ENCODE measurements around the gene AOPEP. TPM values are rescaled to one million over a fixed set of nuclear protein-coding genes. Genes with fewer than 3 reads are reported as not detected.
A peak's percentile ranks its signal among the peaks of the same experiment; 100 is the strongest.

The AOPEP gene
- total and polyA plus RNA-seq, 4 donors: 210 to 311 (median 285) TPM

DNA sequence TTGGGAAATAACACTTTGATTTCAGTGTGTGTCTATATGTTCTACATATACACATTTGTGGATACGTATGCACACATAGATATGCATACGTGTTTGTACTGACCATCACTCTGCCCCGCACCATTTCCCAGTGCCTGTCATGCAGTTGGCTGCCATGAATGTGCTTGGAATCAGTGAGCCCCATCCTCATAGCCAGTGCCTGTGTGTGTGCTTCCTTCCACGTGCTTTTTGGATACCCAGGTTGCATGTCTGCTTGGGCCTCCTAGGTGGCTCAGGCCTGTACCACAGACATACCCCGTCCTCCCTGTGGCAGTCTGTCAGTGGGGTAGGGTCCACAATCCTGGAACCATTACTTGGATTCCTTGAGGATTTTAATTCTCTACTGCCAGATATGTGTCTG lies 347.4 kb downstream of the AOPEP start:
- H3K27ac ChIP-seq (ENCODE audit: low read depth in 1 of 2, low read length in 2 of 2): peak overlapping the region; percentile 52 to 92
- intact Hi-C loops (cut with DNase I): loop anchor here in 1 of 2 donors (5.0 kb wide), 1 partner anchor 53 kb away; no protein-coding TSS in a partner anchor
- no peak overlapping the region for H3K4me3 ChIP-seq (ENCODE audit: low read length in 2 of 2)
- no peaks in the 10 kb centered on the region for H3K9me3 ChIP-seq (ENCODE audit: control insufficient read depth, low read length)
- peaks cover 0 to 2% of the 10 kb centered on the region in 2 donors for H3K36me3 ChIP-seq (ENCODE audit: control insufficient read depth in 1 of 2, insufficient read depth in 2 of 2, low read length in 1 of 2)
- 34 to 40% methylated on average over 5 of the region's 5 CpGs for WGBS, 2 donors
- H3K27me3 ChIP-seq (ENCODE audit: control insufficient read depth in 1 of 2, insufficient read depth in 2 of 2, low read length in 1 of 2): no peaks in the 10 kb centered on the region
- peak in 1 of 2 donors; percentile 41 for DNase-seq
- peaks cover 7 to 8% of the 10 kb centered on the region in 2 donors for H3K4me1 ChIP-seq (ENCODE audit: control insufficient read depth in 1 of 2, insufficient read depth in 2 of 2, low read length in 2 of 2)
- ATAC-seq (ENCODE audit: low FRiP score): no peak

GRCh38 chr9:95074632-95075031 lies 348.1 kb downstream of the AOPEP start:
- no peaks in the 10 kb centered on the region for H3K9me3 ChIP-seq (ENCODE audit: control insufficient read depth, low read length)
- intact Hi-C loops (cut with DNase I): loop anchor here in 1 of 2 donors (5.0 kb wide), 1 partner anchor 53 kb away; no protein-coding TSS in a partner anchor
- no peaks in the 10 kb centered on the region for H3K27me3 ChIP-seq (ENCODE audit: control insufficient read depth in 1 of 2, insufficient read depth in 2 of 2, low read length in 1 of 2)
- 31 to 35% methylated on average over 9 of the region's 9 CpGs for WGBS, 2 donors
- ATAC-seq (ENCODE audit: low FRiP score): no peak
- peaks cover 0 to 2% of the 10 kb centered on the region in 2 donors for H3K36me3 ChIP-seq (ENCODE audit: control insufficient read depth in 1 of 2, insufficient read depth in 2 of 2, low read length in 1 of 2)
- H3K27ac ChIP-seq (ENCODE audit: low read depth in 1 of 2, low read length in 2 of 2): peak overlapping the region; percentile 52 to 92
- peaks cover 5 to 8% of the 10 kb centered on the region in 2 donors for H3K4me1 ChIP-seq (ENCODE audit: control insufficient read depth in 1 of 2, insufficient read depth in 2 of 2, low read length in 2 of 2)
- no peak overlapping the region for H3K4me3 ChIP-seq (ENCODE audit: low read length in 2 of 2)
- peak in 1 of 2 donors; percentile 72 for DNase-seq

DNA sequence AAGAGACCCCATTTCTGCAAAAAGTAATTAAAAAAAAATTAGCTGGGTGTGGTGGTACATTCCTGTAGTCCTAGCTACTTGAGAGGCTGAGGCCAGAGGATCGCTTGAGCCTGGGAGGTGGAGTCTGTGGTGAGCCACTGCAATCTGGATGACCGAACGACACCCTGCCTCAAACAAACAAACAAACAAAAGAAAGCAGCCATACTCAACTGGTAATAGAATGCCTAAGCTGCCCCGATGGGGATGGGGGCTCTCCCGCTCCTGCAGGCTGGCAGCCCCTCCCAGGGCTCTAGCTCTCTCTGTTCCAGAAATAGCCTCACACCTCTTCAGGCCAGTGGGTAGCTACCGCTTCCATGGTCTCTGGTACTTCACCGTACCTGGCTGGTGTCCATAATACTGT lies 349.2 kb downstream of the AOPEP start:
- Histone ChIP-seq H3K4me3 (ENCODE audit: low read length in 2 of 2) (no peak overlapping the region), H3K27ac (ENCODE audit: low read depth in 1 of 2, low read length in 2 of 2) (peak overlapping the region in 1 of 2 donors; percentile 92), H3K9me3 (ENCODE audit: control insufficient read depth, low read length) (no peaks in the 10 kb centered on the region), H3K27me3 (ENCODE audit: control insufficient read depth in 1 of 2, insufficient read depth in 2 of 2, low read length in 1 of 2) (no peaks in the 10 kb centered on the region), H3K4me1 (ENCODE audit: control insufficient read depth in 1 of 2, insufficient read depth in 2 of 2, low read length in 2 of 2) (peaks cover 5 to 8% of the 10 kb centered on the region in 2 donors), H3K36me3 (ENCODE audit: control insufficient read depth in 1 of 2, insufficient read depth in 2 of 2, low read length in 1 of 2) (peaks cover 0 to 2% of the 10 kb centered on the region in 2 donors)
- ATAC-seq (ENCODE audit: low FRiP score) (no peak), DNase-seq (peak in 1 of 2 donors; percentile 56)
- intact Hi-C loops (cut with DNase I): no loop called here
- WGBS, 2 donors: 17 to 31% methylated on average over 7 of the region's 7 CpGs

DNA sequence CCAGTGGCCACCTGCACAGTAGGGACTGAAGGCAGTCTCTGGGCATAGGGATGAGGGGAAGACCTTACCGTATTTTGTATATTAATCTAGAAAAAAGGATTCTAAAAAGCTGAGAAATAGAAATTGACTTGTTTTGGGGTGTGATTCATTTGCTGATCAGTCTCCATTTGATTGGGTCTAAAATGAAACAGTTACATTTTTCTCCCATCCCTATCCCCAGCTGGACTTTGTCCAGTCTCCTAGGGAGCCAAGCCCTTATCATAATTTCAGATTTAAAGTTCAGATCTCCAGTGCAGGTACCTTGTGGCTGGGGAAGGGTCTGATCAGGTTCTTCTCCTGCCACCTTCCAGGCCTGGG lies 350.2 kb downstream of the AOPEP start:
- Histone ChIP-seq H3K4me3 (ENCODE audit: low read length in 2 of 2) (no peak overlapping the region), H3K4me1 (ENCODE audit: control insufficient read depth in 1 of 2, insufficient read depth in 2 of 2, low read length in 2 of 2) (peaks cover 5 to 8% of the 10 kb centered on the region in 2 donors), H3K27ac (ENCODE audit: low read depth in 1 of 2, low read length in 2 of 2) (peak overlapping the region; percentile 89 to 94), H3K36me3 (ENCODE audit: control insufficient read depth in 1 of 2, insufficient read depth in 2 of 2, low read length in 1 of 2) (peaks cover 0 to 4% of the 10 kb centered on the region in 2 donors), H3K27me3 (ENCODE audit: control insufficient read depth in 1 of 2, insufficient read depth in 2 of 2, low read length in 1 of 2) (no peaks in the 10 kb centered on the region), H3K9me3 (ENCODE audit: control insufficient read depth, low read length) (no peaks in the 10 kb centered on the region)
- DNase-seq (no peak), ATAC-seq (ENCODE audit: low FRiP score) (no peak)
- intact Hi-C loops (cut with DNase I): no loop called here
- 0 to 15% methylated on average over 1 of the region's 1 CpG for WGBS, 2 donors

DNA sequence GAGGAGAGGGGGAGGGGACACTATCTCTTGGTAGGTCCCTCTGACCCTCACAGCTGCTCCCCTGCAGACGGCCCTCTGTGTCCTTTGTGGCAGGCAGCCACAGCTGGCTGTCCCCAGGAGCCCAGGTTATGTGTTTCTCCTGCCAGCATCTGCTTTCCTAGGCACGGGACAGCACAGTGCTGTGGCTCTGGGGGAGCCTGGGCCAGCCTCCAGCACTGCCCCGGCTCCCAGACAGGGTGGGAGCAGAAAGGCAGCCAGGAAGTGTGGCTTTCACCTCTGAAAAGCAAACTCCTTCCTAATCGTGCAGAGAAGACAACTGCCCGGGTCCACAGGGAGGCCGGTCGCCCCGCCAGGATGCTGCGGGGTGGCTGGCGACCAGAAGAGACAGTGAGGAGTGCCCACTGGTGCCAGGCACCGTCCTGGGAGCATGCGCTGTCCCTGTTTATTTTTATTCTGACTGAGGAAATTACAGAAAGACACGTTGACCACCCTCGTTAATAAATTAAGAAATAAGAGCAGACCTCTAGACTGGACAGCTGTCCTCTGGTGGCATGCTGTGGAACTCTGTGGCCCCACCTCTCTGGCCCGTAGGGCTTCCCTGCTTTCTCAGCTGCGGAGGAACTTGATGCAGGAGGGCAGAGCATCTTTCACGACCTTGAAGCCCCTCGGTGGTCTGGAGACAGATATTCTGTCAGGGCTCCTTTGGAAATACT lies 350.7 kb downstream of the AOPEP start:
- 5% methylated on average over 18 of the region's 18 CpGs for WGBS, 2 donors
- intact Hi-C loops (cut with DNase I): no loop called here
- Histone ChIP-seq H3K27me3 (ENCODE audit: control insufficient read depth in 1 of 2, insufficient read depth in 2 of 2, low read length in 1 of 2) (no peaks in the 10 kb centered on the region), H3K9me3 (ENCODE audit: control insufficient read depth, low read length) (no peaks in the 10 kb centered on the region), H3K27ac (ENCODE audit: low read depth in 1 of 2, low read length in 2 of 2) (peak overlapping the region; percentile 89 to 94), H3K36me3 (ENCODE audit: control insufficient read depth in 1 of 2, insufficient read depth in 2 of 2, low read length in 1 of 2) (peaks cover 0 to 4% of the 10 kb centered on the region in 2 donors), H3K4me3 (ENCODE audit: low read length in 2 of 2) (no peak overlapping the region), H3K4me1 (ENCODE audit: control insufficient read depth in 1 of 2, insufficient read depth in 2 of 2, low read length in 2 of 2) (peaks cover 5 to 6% of the 10 kb centered on the region in 2 donors)
- ATAC-seq (ENCODE audit: low FRiP score) (peak; percentile 14), DNase-seq (peak; percentile 49 to 66)

GRCh38 chr9:95077766-95078370 lies 351.4 kb downstream of the AOPEP start:
- peak overlapping the region; percentile 89 to 94 for H3K27ac ChIP-seq (ENCODE audit: low read depth in 1 of 2, low read length in 2 of 2)
- H3K4me1 ChIP-seq (ENCODE audit: control insufficient read depth in 1 of 2, insufficient read depth in 2 of 2, low read length in 2 of 2): peaks cover 2 to 6% of the 10 kb centered on the region in 2 donors
- no peaks in the 10 kb centered on the region for H3K27me3 ChIP-seq (ENCODE audit: control insufficient read depth in 1 of 2, insufficient read depth in 2 of 2, low read length in 1 of 2)
- DNase-seq: peak in 1 of 2 donors; percentile 69
- intact Hi-C loops (cut with DNase I): no loop called here
- WGBS, 2 donors: 8 to 10% methylated on average over 17 of the region's 17 CpGs
- no peak for ATAC-seq (ENCODE audit: low FRiP score)
- no peaks in the 10 kb centered on the region for H3K9me3 ChIP-seq (ENCODE audit: control insufficient read depth, low read length)
- H3K4me3 ChIP-seq (ENCODE audit: low read length in 2 of 2): no peak overlapping the region
- peaks cover 0 to 4% of the 10 kb centered on the region in 2 donors for H3K36me3 ChIP-seq (ENCODE audit: control insufficient read depth in 1 of 2, insufficient read depth in 2 of 2, low read length in 1 of 2)

GRCh38 chr9:95078511-95078910 lies 352.0 kb downstream of the AOPEP start:
- ATAC-seq (ENCODE audit: low FRiP score) (peak; percentile 2), DNase-seq (peak in 1 of 2 donors; percentile 66)
- WGBS, 2 donors: 4 to 13% methylated on average over 12 of the region's 12 CpGs
- Histone ChIP-seq H3K4me3 (ENCODE audit: low read length in 2 of 2) (no peak overlapping the region), H3K27ac (ENCODE audit: low read depth in 1 of 2, low read length in 2 of 2) (peak overlapping the region; percentile 89), H3K36me3 (ENCODE audit: control insufficient read depth in 1 of 2, insufficient read depth in 2 of 2, low read length in 1 of 2) (peaks cover 0 to 6% of the 10 kb centered on the region in 2 donors), H3K9me3 (ENCODE audit: control insufficient read depth, low read length) (no peaks in the 10 kb centered on the region), H3K27me3 (ENCODE audit: control insufficient read depth in 1 of 2, insufficient read depth in 2 of 2, low read length in 1 of 2) (no peaks in the 10 kb centered on the region), H3K4me1 (ENCODE audit: control insufficient read depth in 1 of 2, insufficient read depth in 2 of 2, low read length in 2 of 2) (peaks cover 2 to 6% of the 10 kb centered on the region in 2 donors)
- intact Hi-C loops (cut with DNase I): no loop called here

DNA sequence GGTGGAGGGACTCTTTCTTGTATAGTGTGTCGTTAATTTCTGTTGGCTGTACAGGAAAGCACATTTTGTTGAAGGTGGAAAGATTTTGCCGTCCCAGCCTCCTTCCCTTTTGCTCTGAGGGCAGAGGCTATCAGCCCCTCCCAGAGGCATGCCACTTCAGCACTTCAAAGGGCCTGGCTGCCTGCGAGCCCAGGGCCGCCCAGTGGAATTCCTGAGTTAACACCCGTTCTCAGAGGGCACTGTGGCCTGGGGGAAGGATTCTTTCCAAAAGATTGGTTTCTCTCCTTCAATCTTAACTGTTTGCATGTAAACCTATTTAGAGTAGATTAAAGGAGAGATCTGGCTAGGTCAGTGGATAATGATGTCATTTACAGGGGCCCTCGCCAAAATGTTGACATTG lies 352.4 kb downstream of the AOPEP start:
- intact Hi-C loops (cut with DNase I): no loop called here
- peaks cover 0 to 7% of the 10 kb centered on the region in 2 donors for H3K36me3 ChIP-seq (ENCODE audit: control insufficient read depth in 1 of 2, insufficient read depth in 2 of 2, low read length in 1 of 2)
- ATAC-seq (ENCODE audit: low FRiP score) (peak; percentile 48), DNase-seq (peak; percentile 48 to 59)
- H3K27ac ChIP-seq (ENCODE audit: low read depth in 1 of 2, low read length in 2 of 2): peak overlapping the region; percentile 89
- no peaks in the 10 kb centered on the region for H3K9me3 ChIP-seq (ENCODE audit: control insufficient read depth, low read length)
- no peaks in the 10 kb centered on the region for H3K27me3 ChIP-seq (ENCODE audit: control insufficient read depth in 1 of 2, insufficient read depth in 2 of 2, low read length in 1 of 2)
- peaks cover 2 to 6% of the 10 kb centered on the region in 2 donors for H3K4me1 ChIP-seq (ENCODE audit: control insufficient read depth in 1 of 2, insufficient read depth in 2 of 2, low read length in 2 of 2)
- no peak overlapping the region for H3K4me3 ChIP-seq (ENCODE audit: low read length in 2 of 2)
- 4% methylated on average over 6 of the region's 6 CpGs for WGBS, 2 donors

Measured in aorta (tissue), 5 donors.